Smooth muscle cell (in vitro differentiated cells): ENCODE data around the gene SFXN5. TPM values are rescaled to one million over a fixed set of nuclear protein-coding genes. Genes with fewer than 3 reads are reported as not detected.

Experiments used
- DNase-seq: peaks from one replicate; lab custom pipeline; 2025; ENCODE audit not compliant: unreplicated experiment; lab: John Stamatoyannopoulos, UW
- H2AFZ ChIP-seq: fragments of 200-600 bp; sonication (generic); 2 replicates; pipeline ENCODE4 v1.6.0; 2016; ENCODE audit warnings: antibody characterized with exemption, low read depth, mild to moderate bottlenecking
- H3F3A ChIP-seq: fragments of 200-600 bp; sonication (generic); 2 replicates; pipeline ENCODE4 v1.6.0; 2017; ENCODE audit warnings: antibody characterized with exemption, low read depth
- H3K27ac ChIP-seq: fragments of 200-600 bp; sonication (generic); 2 replicates; pipeline ENCODE4 v1.5.1; 2016; ENCODE audit warnings: low read depth, mild to moderate bottlenecking
- H3K27me3 ChIP-seq: fragments of 200-600 bp; sonication (generic); 2 replicates; pipeline ENCODE4 v1.6.1; 2016; ENCODE audit warnings: low read depth, mild to moderate bottlenecking
- H3K36me3 ChIP-seq: fragments of 200-600 bp; sonication (generic); 2 replicates; pipeline ENCODE4 v1.5.1; 2016; ENCODE audit warnings: low read depth
- H3K4me1 ChIP-seq: fragments of 200-600 bp; sonication (generic); 2 replicates; pipeline ENCODE4 v1.5.1; 2016; ENCODE audit warnings: low read depth
- H3K4me2 ChIP-seq: fragments of 200-600 bp; sonication (generic); 2 replicates; pipeline ENCODE4 v1.6.0; 2016; ENCODE audit warnings: mild to moderate bottlenecking
- H3K4me3 ChIP-seq: fragments of 200-600 bp; sonication (generic); 2 replicates; pipeline ENCODE4 v1.5.1; 2016; ENCODE audit warnings: mild to moderate bottlenecking
- H3K79me2 ChIP-seq: fragments of 200-600 bp; sonication (generic); 2 replicates; pipeline ENCODE4 v1.6.0; 2016; ENCODE audit warnings: low read depth, mild to moderate bottlenecking
- H3K9ac ChIP-seq: fragments of 200-600 bp; sonication (generic); 2 replicates; pipeline ENCODE4 v1.6.0; 2016; ENCODE audit warnings: low read depth
- H3K9me3 ChIP-seq: fragments of 200-600 bp; sonication (generic); replicated peaks from 2 replicates; pipeline ENCODE4 v1.5.1; 2016; ENCODE audit warnings: low read depth
- H4K20me1 ChIP-seq: fragments of 200-600 bp; sonication (generic); 2 replicates; pipeline ENCODE4 v1.6.0; 2016; ENCODE audit warnings: low read depth
- CTCF ChIP-seq: fragments of 200-600 bp; sonication (generic); IDR thresholded peaks from 2 replicates; pipeline ENCODE4 v1.5.1; 2017; ENCODE audit warnings: borderline replicate concordance, mild to moderate bottlenecking, antibody characterized with exemption; ENCODE audit not compliant: insufficient read depth, poor library complexity, severe bottlenecking
- WGBS: methylation state at CpG from one replicate; pipeline ENCODE4 v1.1.7; 2016; ENCODE audit warnings: low lambda C conversion rate; 5-methylcytosine and 5-hydroxymethylcytosine counted together
- polyA plus RNA-seq: library from polyadenylated mRNA; unstranded; fragments of >200 nt; fragmentation: Nextera tagmentation; extraction: Ambion mirVana; gene quantifications from 2 replicates; pipeline ENCODE4 v1.2.1, GENCODE V29; 2016
- total RNA-seq: library from RNA; depleted of rRNA; stranded (reverse); fragments of >200 nt; gene quantifications from 2 replicates; pipeline ENCODE4 v1.2.3, GENCODE V29; 2014

Gene SFXN5
- total and polyA plus RNA-seq, 2 experiments from 2014 or later: 6.9 to 8.3 TPM

DNA sequence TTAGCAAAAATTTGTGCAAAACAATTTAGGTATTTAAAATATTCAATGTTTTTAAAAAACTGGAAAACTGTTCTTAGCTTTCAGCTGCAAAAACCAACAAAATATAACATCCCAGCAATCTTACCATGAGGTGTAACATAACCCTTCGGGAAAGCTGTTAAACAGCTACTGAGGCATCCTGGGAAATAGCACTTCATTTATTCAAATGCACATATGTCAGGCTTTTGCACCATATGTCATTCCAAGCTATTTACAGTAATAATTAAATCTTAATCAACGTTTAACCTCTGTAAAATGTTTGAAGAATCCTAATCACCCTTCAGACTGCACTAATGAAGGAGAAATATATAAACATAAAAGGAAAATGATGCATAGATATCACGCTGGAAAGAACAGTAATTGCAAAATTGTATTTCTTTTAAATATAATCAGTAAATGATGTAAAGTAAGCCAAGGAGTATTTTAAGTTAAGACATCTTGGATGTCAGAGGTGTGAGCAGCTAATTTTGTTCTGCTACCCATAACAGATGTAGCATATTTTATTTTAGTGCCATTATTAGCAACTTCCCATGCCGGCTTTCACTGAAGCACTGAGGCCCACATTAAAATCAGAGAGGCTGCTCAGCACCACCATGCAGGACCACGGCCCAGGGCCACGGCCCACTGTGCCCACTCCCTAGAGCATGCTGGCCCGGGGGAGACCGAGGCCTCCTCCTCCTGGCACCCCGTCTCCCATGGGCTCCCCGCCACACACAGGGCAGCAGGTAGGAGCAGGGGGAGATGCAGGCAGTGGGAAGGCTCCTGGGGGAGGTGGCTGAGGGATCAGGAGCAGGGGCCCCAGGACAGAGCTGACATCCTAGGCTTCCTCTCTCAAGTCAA is 123.3 kb downstream of the SFXN5 start:
- Histone ChIP-seq H3K36me3 (no peaks in the 10 kb centered on the region), H3K79me2 (no peaks in the 10 kb centered on the region), H3K9ac (no peak overlapping the region), H3K4me1 (peaks cover 4% of the 10 kb centered on the region), H4K20me1 (no peaks in the 10 kb centered on the region), H3K4me2 (no peak overlapping the region), H3K27ac (no peak overlapping the region), H3K9me3 (no peaks in the 10 kb centered on the region), H3F3A (no peaks in the 10 kb centered on the region), H3K27me3 (no peaks in the 10 kb centered on the region), H3K4me3 (no peak overlapping the region), H2AFZ (no peak overlapping the region)
- 93% methylated on average over 10 of the region's 10 CpGs for WGBS
- no peak for DNase-seq
- no peak for TF ChIP-seq CTCF

DNA sequence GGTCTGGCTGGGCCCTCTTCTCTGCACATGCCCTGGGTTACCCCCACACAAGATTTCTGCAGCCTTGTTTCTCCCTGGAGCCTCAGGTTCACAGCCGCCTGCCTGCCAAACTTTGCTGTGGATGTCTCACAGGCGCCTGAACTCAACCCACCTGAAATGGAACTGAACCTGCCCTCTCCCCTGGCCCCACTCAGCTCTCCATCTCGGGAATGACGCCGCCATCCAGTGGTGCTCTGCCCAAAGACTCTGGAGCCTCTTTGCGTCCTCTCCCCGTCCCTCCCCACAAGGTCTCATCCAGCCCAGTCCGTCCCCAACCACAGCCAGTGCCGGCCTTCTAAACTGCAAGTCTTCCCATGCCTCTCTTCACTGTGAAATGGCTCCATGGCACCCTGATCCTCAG is 125.0 kb downstream of the SFXN5 start:
- Histone ChIP-seq H3K9me3 (no peaks in the 10 kb centered on the region), H3K36me3 (no peaks in the 10 kb centered on the region), H3K4me2 (no peak overlapping the region), H3K9ac (no peak overlapping the region), H3K27ac (no peak overlapping the region), H3K79me2 (no peaks in the 10 kb centered on the region), H3K4me3 (no peak overlapping the region), H3F3A (no peaks in the 10 kb centered on the region), H2AFZ (no peak overlapping the region), H3K4me1 (peaks cover 4% of the 10 kb centered on the region), H3K27me3 (no peaks in the 10 kb centered on the region), H4K20me1 (no peaks in the 10 kb centered on the region)
- DNase-seq: no peak
- no peak for TF ChIP-seq CTCF
- WGBS: 96% methylated on average over 9 of the region's 9 CpGs

GRCh38 chr2:72945450-72946019 is 126.0 kb downstream of the SFXN5 start:
- no peaks in the 10 kb centered on the region for H3K9me3 ChIP-seq
- no peaks in the 10 kb centered on the region for H3K79me2 ChIP-seq
- H3K9ac ChIP-seq: no peak overlapping the region
- no peaks in the 10 kb centered on the region for H4K20me1 ChIP-seq
- no peaks in the 10 kb centered on the region for H3K27me3 ChIP-seq
- H3K4me1 ChIP-seq: peaks cover 2% of the 10 kb centered on the region
- DNase-seq: no peak
- no peak overlapping the region for H2AFZ ChIP-seq
- no peak overlapping the region for H3K4me3 ChIP-seq
- H3K4me2 ChIP-seq: no peak overlapping the region
- 94% methylated on average over 8 of the region's 9 CpGs for whole genome bisulfite sequencing
- H3F3A ChIP-seq: no peaks in the 10 kb centered on the region
- no peak for TF ChIP-seq CTCF
- H3K27ac ChIP-seq: no peak overlapping the region
- no peaks in the 10 kb centered on the region for H3K36me3 ChIP-seq
